Activated naive CD4-positive, alpha-beta T cell treated with anti-CD3 and anti-CD28 coated beads, Interleukin-2, amount 50 U/mL, for 72 hours (primary cell): ENCODE measurements around the gene EBP. TPM values are rescaled to one million over a fixed set of nuclear protein-coding genes. Genes with fewer than 3 reads are reported as not detected.

Experiments
- total RNA-seq, 2 donors: library from RNA; stranded (reverse); gene quantifications; one replicate each; pipeline ENCODE4 v1.2.3, GENCODE V29; 2022

Gene EBP
- total RNA-seq, 2 donors from 2014 or later = 107 to 176 TPM

Other genes with a start within 250 kb of the EBP start
- not detected for gene SSX3, start 165.1 kb upstream of the EBP start, total RNA-seq
- not detected for gene SSX4, start 138.3 kb upstream of the EBP start, total RNA-seq
- gene SSX4B, start 109.8 kb upstream of the EBP start, total RNA-seq = not detected
- gene SLC38A5, start 51.5 kb upstream of the EBP start, total RNA-seq = 10 to 100 TPM; 46.3 to 94.5 TPM
- gene FTSJ1, start 45.6 kb upstream of the EBP start, total RNA-seq = 10 to 100 TPM; 58.4 to 76.6 TPM
- gene PORCN, start 12.8 kb upstream of the EBP start, total RNA-seq = 10 to 100 TPM; 10.7 to 11.8 TPM
- gene TBC1D25, start 17.9 kb downstream of the EBP start, total RNA-seq = 10 to 100 TPM; 18.8 to 22.2 TPM
- gene RBM3, start 52.7 kb downstream of the EBP start, total RNA-seq = 100 to 1,000 TPM; 171 to 256 TPM
- 10 to 100 TPM; 52.8 to 58.5 TPM for gene WDR13, start 75.7 kb downstream of the EBP start, total RNA-seq
- gene WAS, start 162.0 kb downstream of the EBP start, total RNA-seq = 10 to 100 TPM; 88.9 to 93.0 TPM
- gene SUV39H1, start 174.9 kb downstream of the EBP start, total RNA-seq = 10 to 100 TPM; 31.5 to 36.4 TPM
- gene GLOD5, start 239.9 kb downstream of the EBP start, total RNA-seq = not detected